Measurements from ENCODE around the gene KRT16.
A peak's percentile ranks its signal among the peaks of the same experiment; 100 is the strongest.
"Not testable (repeated sequence)": the region's sequence is repeated elsewhere in the genome, so short reads cannot be mapped to it uniquely, and the experiment has no call there.

KRT16 gene

GRCh38 chr17:41647940-41648410, 35.4 kb upstream of the KRT16 start:
- peak overlapping the region; percentile 45 for H3K4me3 ChIP-seq (ENCODE audit: low read depth, low read length)

- no peak overlapping the region for H3K4me3 ChIP-seq (ENCODE audit: low read depth, low read length)
Measured at GRCh38 chr17:41647038-41647813, 34.7 kb upstream of the KRT16 start.

- no peak overlapping the region for H3K4me3 ChIP-seq (ENCODE audit: low read depth, low read length)
Measured at GRCh38 chr17:41642252-41643156, 29.9 kb upstream of the KRT16 start.

- not testable (repeated sequence) for H3K4me3 ChIP-seq (ENCODE audit: low read depth, low read length)
Measured at GRCh38 chr17:41640596-41640995, 28.0 kb upstream of the KRT16 start.

GRCh38 chr17:41639492-41640473, 27.2 kb upstream of the KRT16 start:
- H3K4me3 ChIP-seq (ENCODE audit: low read depth, low read length): no peak overlapping the region

- no peak overlapping the region for H3K4me3 ChIP-seq (ENCODE audit: low read depth, low read length)
Measured at GRCh38 chr17:41638941-41639340, 26.4 kb upstream of the KRT16 start.

GRCh38 chr17:41638194-41638593, 25.6 kb upstream of the KRT16 start:
- no peak overlapping the region for H3K4me3 ChIP-seq (ENCODE audit: low read depth, low read length)

GRCh38 chr17:41636652-41637051, 24.1 kb upstream of the KRT16 start:
- no peak overlapping the region for H3K4me3 ChIP-seq (ENCODE audit: low read depth, low read length)

GRCh38 chr17:41635121-41636097, 22.8 kb upstream of the KRT16 start:
- H3K4me3 ChIP-seq (ENCODE audit: low read depth, low read length): no peak overlapping the region

- H3K4me3 ChIP-seq (ENCODE audit: low read depth, low read length): no peak overlapping the region
Measured at GRCh38 chr17:41634639-41635038, 22.1 kb upstream of the KRT16 start.

GRCh38 chr17:41633556-41634199, 21.1 kb upstream of the KRT16 start:
- no peak overlapping the region for H3K4me3 ChIP-seq (ENCODE audit: low read depth, low read length)

- no peak overlapping the region for H3K4me3 ChIP-seq (ENCODE audit: low read depth, low read length)
Measured at GRCh38 chr17:41632482-41633105, 20.0 kb upstream of the KRT16 start.

- no peak overlapping the region for H3K4me3 ChIP-seq (ENCODE audit: low read depth, low read length)
Measured at GRCh38 chr17:41631898-41632285, 19.3 kb upstream of the KRT16 start.

- H3K4me3 ChIP-seq (ENCODE audit: low read depth, low read length): no peak overlapping the region
Measured at GRCh38 chr17:41631025-41631897, 18.7 kb upstream of the KRT16 start.

GRCh38 chr17:41629826-41630670, 17.5 kb upstream of the KRT16 start:
- no peak overlapping the region for H3K4me3 ChIP-seq (ENCODE audit: low read depth, low read length)

- no peak overlapping the region for H3K4me3 ChIP-seq (ENCODE audit: low read depth, low read length)
Measured at GRCh38 chr17:41629316-41629715, 16.7 kb upstream of the KRT16 start.

Measured in iPS-11a (cell line).